ENCODE results near the gene HEG1.

Gene HEG1

GRCh38 chr3:124964387-124964786 is 91.4 kb downstream of the HEG1 start:
- TF ChIP-seq EZH2phosphoT487 (conservative IDR thresholded peaks at IDR 0.05; ENCODE audit: low read length) (no peak), CTCF (IDR thresholded peaks at IDR 0.05; ENCODE audit: insufficient read depth, low read length, poor library complexity, severe bottlenecking) (no peak)

GRCh38 chr3:124963755-124964154 is 92.0 kb downstream of the HEG1 start:
- no peaks in the 10 kb centered on the region for H3K9me2 ChIP-seq (replicated peaks; ENCODE audit: insufficient read depth, low read length)
- H3K79me2 ChIP-seq (ENCODE audit: insufficient read depth, low read length) = no peaks in the 10 kb centered on the region
- H3F3A ChIP-seq (ENCODE audit: insufficient read depth) = no peaks in the 10 kb centered on the region
- no peak overlapping the region for H3K4me2 ChIP-seq (ENCODE audit: low read depth, low read length, poor library complexity, severe bottlenecking)
- H3K4me3 ChIP-seq (ENCODE audit: insufficient read depth, low read length, poor library complexity, severe bottlenecking) = no peak overlapping the region
- H3K27ac ChIP-seq (ENCODE audit: low read depth, low read length) = no peak overlapping the region
- H3K27me3 ChIP-seq (ENCODE audit: low read length) = no peaks in the 10 kb centered on the region
- H3K9me3 ChIP-seq (ENCODE audit: insufficient read depth, low read length) = no peaks in the 10 kb centered on the region
- H3K9ac ChIP-seq (ENCODE audit: low read length) = no peak overlapping the region
- H2AFZ ChIP-seq (ENCODE audit: low read depth, low read length, severe bottlenecking) = no peak overlapping the region
- TF ChIP-seq EZH2phosphoT487 (conservative IDR thresholded peaks at IDR 0.05; ENCODE audit: low read length) = no peak
- no peak for TF ChIP-seq CTCF (IDR thresholded peaks at IDR 0.05; ENCODE audit: insufficient read depth, low read length, poor library complexity, severe bottlenecking)
- no peaks in the 10 kb centered on the region for H4K20me1 ChIP-seq (ENCODE audit: low read depth, low read length)
- H3K36me3 ChIP-seq (ENCODE audit: low read length) = no peaks in the 10 kb centered on the region

More at GRCh38 chr3:124964387-124964786, 91.4 kb downstream of the HEG1 start:
- Histone ChIP-seq H3K4me3 (ENCODE audit: insufficient read depth, low read length, poor library complexity, severe bottlenecking) (no peak overlapping the region), H3K9me2 (replicated peaks; ENCODE audit: insufficient read depth, low read length) (no peaks in the 10 kb centered on the region), H3K4me2 (ENCODE audit: low read depth, low read length, poor library complexity, severe bottlenecking) (no peak overlapping the region), H3K36me3 (ENCODE audit: low read length) (no peaks in the 10 kb centered on the region), H3K9ac (ENCODE audit: low read length) (no peak overlapping the region), H3F3A (ENCODE audit: insufficient read depth) (no peaks in the 10 kb centered on the region), H2AFZ (ENCODE audit: low read depth, low read length, severe bottlenecking) (no peak overlapping the region), H3K79me2 (ENCODE audit: insufficient read depth, low read length) (no peaks in the 10 kb centered on the region), H3K27me3 (ENCODE audit: low read length) (no peaks in the 10 kb centered on the region), H3K27ac (ENCODE audit: low read depth, low read length) (no peak overlapping the region), H3K9me3 (ENCODE audit: insufficient read depth, low read length) (no peaks in the 10 kb centered on the region), H4K20me1 (ENCODE audit: low read depth, low read length) (no peaks in the 10 kb centered on the region)

- no peak overlapping the region for H3K4me2 ChIP-seq (ENCODE audit: low read depth, low read length, poor library complexity, severe bottlenecking)
- no peaks in the 10 kb centered on the region for H3K9me3 ChIP-seq (ENCODE audit: insufficient read depth, low read length)
- H2AFZ ChIP-seq (ENCODE audit: low read depth, low read length, severe bottlenecking) = no peak overlapping the region
Observed at GRCh38 chr3:124962403-124962940, 93.3 kb downstream of the HEG1 start.

More at GRCh38 chr3:124962403-124962940, 93.3 kb downstream of the HEG1 start:
- Histone ChIP-seq H3K27ac (ENCODE audit: low read depth, low read length) (no peak overlapping the region), H3K4me3 (ENCODE audit: insufficient read depth, low read length, poor library complexity, severe bottlenecking) (no peak overlapping the region), H3K27me3 (ENCODE audit: low read length) (no peaks in the 10 kb centered on the region), H3K79me2 (ENCODE audit: insufficient read depth, low read length) (no peaks in the 10 kb centered on the region), H3F3A (ENCODE audit: insufficient read depth) (no peaks in the 10 kb centered on the region), H4K20me1 (ENCODE audit: low read depth, low read length) (no peaks in the 10 kb centered on the region), H3K9ac (ENCODE audit: low read length) (no peak overlapping the region), H3K36me3 (ENCODE audit: low read length) (no peaks in the 10 kb centered on the region), H3K9me2 (replicated peaks; ENCODE audit: insufficient read depth, low read length) (no peaks in the 10 kb centered on the region)
- no peak for TF ChIP-seq CTCF (IDR thresholded peaks at IDR 0.05; ENCODE audit: insufficient read depth, low read length, poor library complexity, severe bottlenecking)
- no peak for TF ChIP-seq EZH2phosphoT487 (conservative IDR thresholded peaks at IDR 0.05; ENCODE audit: low read length)

All from SU-DHL-6 (cell line).